Epithelial cell of proximal tubule (primary cell): Measurements from ENCODE around the gene ARID4B. TPM values are rescaled to one million over a fixed set of nuclear protein-coding genes. Genes with fewer than 3 reads are reported as not detected.

Experiments
- DNase-seq: peaks from one replicate; pipeline ENCODE4 v3.0.0-alpha.2; 2011; ENCODE audit warnings: low read depth
- H3K4me3 ChIP-seq: 2 replicates; pipeline ENCODE4 v1.5.1; 2011; ENCODE audit warnings: low read depth, mild to moderate bottlenecking, low read length
- total RNA-seq: library from RNA; depleted of rRNA; stranded (reverse); fragments of >200 nt; gene quantifications from 2 replicates; pipeline ENCODE4 v1.2.3, GENCODE V29; 2015
- TF ChIP-seq, protein P1 (sequence below): conservative IDR thresholded peaks from 2 replicates; pipeline ENCODE4 v1.5.1; 2012; ENCODE audit warnings: low read depth, mild to moderate bottlenecking, low read length

The ARID4B gene
- total RNA-seq, 1 donor from 2014 or later, result 13.8 TPM

DNA sequence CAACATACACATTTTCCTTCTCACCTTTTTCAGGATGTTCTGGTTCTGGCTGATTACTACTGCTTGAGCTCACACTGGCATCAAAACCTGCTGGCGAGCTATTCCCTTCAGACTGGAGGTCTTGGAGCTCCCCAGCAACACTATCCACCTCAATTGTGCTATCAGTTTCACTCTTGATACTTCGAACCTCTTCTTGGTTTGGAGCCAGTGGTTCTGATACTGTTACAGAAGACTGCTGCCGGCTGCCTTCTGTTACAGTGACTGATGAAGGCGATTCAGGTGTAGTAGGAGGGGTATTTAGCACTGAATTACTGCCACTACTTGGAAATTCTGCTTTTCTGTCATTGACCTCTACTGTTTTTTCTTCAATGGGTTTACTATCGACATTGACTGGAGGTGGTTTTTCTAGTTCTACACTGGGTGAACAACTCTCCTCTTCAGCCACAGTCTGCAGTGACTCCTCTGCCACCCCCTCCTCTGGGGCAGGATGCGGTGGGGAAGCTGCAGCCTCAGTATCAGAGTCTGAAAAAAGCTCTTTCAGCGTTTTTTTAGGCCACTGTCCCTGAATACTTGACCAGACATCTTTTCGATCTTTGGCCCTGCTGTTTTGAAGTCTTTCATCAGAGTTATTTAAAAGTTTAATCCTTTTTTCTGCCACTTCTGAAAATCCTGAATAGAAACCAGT is 146.3 kb downstream of the ARID4B start:
- no peak for DNase-seq
- no peak overlapping the region for H3K4me3 ChIP-seq
- TF ChIP-seq, protein P1, sequence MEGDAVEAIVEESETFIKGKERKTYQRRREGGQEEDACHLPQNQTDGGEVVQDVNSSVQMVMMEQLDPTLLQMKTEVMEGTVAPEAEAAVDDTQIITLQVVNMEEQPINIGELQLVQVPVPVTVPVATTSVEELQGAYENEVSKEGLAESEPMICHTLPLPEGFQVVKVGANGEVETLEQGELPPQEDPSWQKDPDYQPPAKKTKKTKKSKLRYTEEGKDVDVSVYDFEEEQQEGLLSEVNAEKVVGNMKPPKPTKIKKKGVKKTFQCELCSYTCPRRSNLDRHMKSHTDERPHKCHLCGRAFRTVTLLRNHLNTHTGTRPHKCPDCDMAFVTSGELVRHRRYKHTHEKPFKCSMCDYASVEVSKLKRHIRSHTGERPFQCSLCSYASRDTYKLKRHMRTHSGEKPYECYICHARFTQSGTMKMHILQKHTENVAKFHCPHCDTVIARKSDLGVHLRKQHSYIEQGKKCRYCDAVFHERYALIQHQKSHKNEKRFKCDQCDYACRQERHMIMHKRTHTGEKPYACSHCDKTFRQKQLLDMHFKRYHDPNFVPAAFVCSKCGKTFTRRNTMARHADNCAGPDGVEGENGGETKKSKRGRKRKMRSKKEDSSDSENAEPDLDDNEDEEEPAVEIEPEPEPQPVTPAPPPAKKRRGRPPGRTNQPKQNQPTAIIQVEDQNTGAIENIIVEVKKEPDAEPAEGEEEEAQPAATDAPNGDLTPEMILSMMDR, result no peak

GRCh38 chr1:235180916-235181460 is 147.0 kb downstream of the ARID4B start:
- TF ChIP-seq, protein P1, result no peak
- no peak overlapping the region for H3K4me3 ChIP-seq
- no peak for DNase-seq

- DNase-seq, result no peak
- TF ChIP-seq, protein P1, result no peak
- H3K4me3 ChIP-seq, result no peak overlapping the region
These were observed 151.5 kb downstream of the ARID4B start for GRCh38 chr1:235176486-235176885.

- DNase-seq, result no peak
- TF ChIP-seq, protein P1, result no peak
- no peak overlapping the region for H3K4me3 ChIP-seq
These were observed 158.0 kb downstream of the ARID4B start for GRCh38 chr1:235169986-235170385.

GRCh38 chr1:235168375-235168774 is 159.6 kb downstream of the ARID4B start:
- no peak overlapping the region for H3K4me3 ChIP-seq
- no peak for DNase-seq
- TF ChIP-seq, protein P1, result no peak

DNA sequence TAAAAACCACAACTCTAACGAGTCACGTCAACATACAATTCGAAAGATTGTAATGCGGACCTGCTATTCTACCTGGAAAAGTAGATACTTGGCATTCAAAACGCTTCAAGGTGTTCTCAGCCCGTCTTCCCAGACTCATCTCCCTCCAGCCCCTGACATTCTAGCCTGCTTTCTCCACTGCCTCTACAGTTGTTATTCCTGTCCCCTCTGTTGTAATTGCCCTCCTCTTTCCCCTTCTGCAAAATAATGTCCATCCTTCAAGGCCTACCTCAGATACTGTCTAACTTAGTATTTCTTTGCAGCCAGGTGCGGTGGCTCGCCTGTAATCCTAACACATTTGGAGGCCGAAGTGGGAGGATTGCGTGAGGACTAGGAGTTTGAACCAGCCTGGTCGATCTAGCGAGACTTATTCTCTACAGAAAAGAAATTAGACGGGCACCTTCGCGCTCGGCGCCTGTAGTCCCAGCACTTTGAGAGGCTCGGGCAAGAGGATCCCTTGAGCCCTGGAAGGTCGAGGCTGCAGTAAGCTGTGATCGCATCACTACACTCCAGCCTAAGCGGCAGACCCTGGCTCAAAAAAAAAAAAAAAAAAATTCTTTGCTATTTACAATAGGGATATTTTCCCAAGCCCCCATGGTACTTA is 166.2 kb downstream of the ARID4B start:
- DNase-seq, result no peak
- TF ChIP-seq, protein P1, result no peak

More for the DNA sequence above, 166.2 kb downstream of the ARID4B start:
- H3K4me3 ChIP-seq, result peak overlapping the region; percentile 76
